GM23338 (cell line): ENCODE measurements around the gene SIRPA. TPM values are rescaled to one million over a fixed set of nuclear protein-coding genes. Genes with fewer than 3 reads are reported as not detected.

ENCODE experiments used
- ATAC-seq: fragments of 200-7000 bp; cut with Tn5 transposase; 3 replicates; pipeline ENCODE4 v1.9.1; 2020
- DNase-seq: peaks from one replicate; pipeline ENCODE4 v3.0.0-alpha.2; 2015; ENCODE audit warnings: low spot score
- H2AFZ ChIP-seq: fragments of 200-600 bp; sonication (generic); 2 replicates; pipeline ENCODE4 v1.8.0; 2016; ENCODE audit warnings: antibody characterized with exemption, mild to moderate bottlenecking, moderate library complexity
- H3F3A ChIP-seq: fragments of 200-600 bp; sonication (generic); replicated peaks from 2 replicates; pipeline ENCODE4 v1.8.0; 2017; ENCODE audit warnings: antibody characterized with exemption, mixed run types, low read depth
- H3K27ac ChIP-seq: fragments of 200-600 bp; sonication (generic); 2 replicates; pipeline ENCODE4 v1.6.1; 2016; ENCODE audit warnings: low read depth
- H3K27me3 ChIP-seq: fragments of 200-600 bp; sonication (generic); 2 replicates; pipeline ENCODE4 v1.8.0; 2016; ENCODE audit warnings: mild to moderate bottlenecking, mixed run types, moderate library complexity; ENCODE audit not compliant: insufficient read depth
- H3K36me3 ChIP-seq: fragments of 200-600 bp; sonication (generic); 2 replicates; pipeline ENCODE4 v1.8.0; 2016; ENCODE audit warnings: mild to moderate bottlenecking; ENCODE audit not compliant: insufficient read depth
- H3K4me1 ChIP-seq: fragments of 200-600 bp; sonication (generic); 2 replicates; pipeline ENCODE4 v1.8.0; 2016; ENCODE audit warnings: mild to moderate bottlenecking, moderate library complexity; ENCODE audit not compliant: insufficient read depth
- H3K4me2 ChIP-seq: fragments of 200-600 bp; sonication (generic); 2 replicates; pipeline ENCODE4 v1.7.1; 2017; ENCODE audit warnings: mixed run types
- H3K4me3 ChIP-seq: fragments of 200-600 bp; sonication (generic); 2 replicates; pipeline ENCODE4 v1.6.1; 2016; ENCODE audit warnings: mixed run types
- H3K79me2 ChIP-seq: fragments of 200-600 bp; sonication (generic); replicated peaks from 2 replicates; pipeline ENCODE4 v1.8.0; 2017; ENCODE audit warnings: mild to moderate bottlenecking; ENCODE audit not compliant: insufficient read depth
- H3K9me2 ChIP-seq: fragments of 200-600 bp; sonication (generic); 2 replicates; pipeline ENCODE4 v1.8.0; 2017; ENCODE audit not compliant: insufficient read depth
- H4K20me1 ChIP-seq: fragments of 200-600 bp; sonication (generic); replicated peaks from 2 replicates; pipeline ENCODE4 v1.8.0; 2017; ENCODE audit warnings: mild to moderate bottlenecking; ENCODE audit not compliant: insufficient read depth
- H3K27ac Mint-ChIP-seq: 2 replicates; pipeline ENCODE4 v1.8.0; 2020; ENCODE audit warnings: inconsistent platforms, mild to moderate bottlenecking, moderate library complexity, mixed read lengths
- H3K27me3 Mint-ChIP-seq: 3 replicates; pipeline ENCODE4 v1.8.0; 2022; ENCODE audit warnings: low read depth, mild to moderate bottlenecking, moderate library complexity, mixed read lengths, inconsistent platforms; ENCODE audit not compliant: insufficient read depth, poor library complexity
- H3K36me3 Mint-ChIP-seq: 3 replicates; pipeline ENCODE4 v1.8.0; 2021; ENCODE audit warnings: low read depth, mild to moderate bottlenecking, inconsistent platforms, moderate library complexity, mixed read lengths
- H3K4me1 Mint-ChIP-seq: 3 replicates; pipeline ENCODE4 v1.8.0; 2020; ENCODE audit warnings: mild to moderate bottlenecking, inconsistent platforms, mixed read lengths
- H3K4me3 Mint-ChIP-seq: 3 replicates; pipeline ENCODE4 v1.8.0; 2021; ENCODE audit warnings: moderate library complexity, mild to moderate bottlenecking, inconsistent platforms, mixed read lengths
- H3K9me3 Mint-ChIP-seq: 3 replicates; pipeline ENCODE4 v1.8.0; 2020; ENCODE audit warnings: moderate library complexity, mild to moderate bottlenecking, inconsistent platforms, mixed read lengths
- CREB1 ChIP-seq: fragments of 250-450 bp; sonication (Bioruptor Pico); IDR thresholded peaks from 2 replicates; pipeline ENCODE4 v1.5.0; 2020; ENCODE audit warnings: low read depth, mild to moderate bottlenecking, moderate library complexity
- CTCF ChIP-seq, 2 experiments: fragments of 200-600 bp in 1 of 2; sonication (generic) in 1 of 2; conservative IDR thresholded peaks; 2 replicates each; pipeline versions ENCODE4 v1.5.1 to v1.6.1; 2016 to 2017; ENCODE audit warnings: antibody characterized with exemption in 2 of 2, low read depth in 2 of 2, mild to moderate bottlenecking in 2 of 2, moderate library complexity in 1 of 2
- ETS1 ChIP-seq: IDR thresholded peaks from 2 replicates; pipeline ENCODE4 v1.6.1; 2016; ENCODE audit warnings: antibody characterized with exemption
- EZH2phosphoT487 ChIP-seq: fragments of 200-600 bp; sonication (generic); IDR thresholded peaks from one replicate; pipeline ENCODE4 v1.8.1; 2018; ENCODE audit warnings: antibody characterized with exemption; ENCODE audit not compliant: unreplicated experiment
- JUNB ChIP-seq: IDR thresholded peaks from one replicate; pipeline ENCODE4 v1.6.1; 2016; ENCODE audit warnings: antibody characterized with exemption; ENCODE audit not compliant: unreplicated experiment
- NANOG ChIP-seq: IDR thresholded peaks from 2 replicates; pipeline ENCODE4 v1.6.1; 2016; ENCODE audit warnings: antibody characterized with exemption, borderline replicate concordance
- POLR2AphosphoS5 ChIP-seq: IDR thresholded peaks from 2 replicates; pipeline ENCODE4 v1.6.1; 2016; ENCODE audit warnings: antibody characterized with exemption, low read depth
- REST ChIP-seq: IDR thresholded peaks from one replicate; pipeline ENCODE4 v1.6.1; 2018; ENCODE audit warnings: antibody characterized with exemption; ENCODE audit not compliant: unreplicated experiment
- STAT1 ChIP-seq: IDR thresholded peaks from one replicate; pipeline ENCODE4 v1.6.1; 2016; ENCODE audit warnings: antibody characterized with exemption; ENCODE audit not compliant: unreplicated experiment
- ZNF462 ChIP-seq: fragments of 250-450 bp; sonication (Bioruptor Pico); IDR thresholded peaks from 2 replicates; pipeline ENCODE4 v1.5.0; 2020; ENCODE audit warnings: mild to moderate bottlenecking, moderate library complexity
- polyA plus RNA-seq: library from polyadenylated mRNA; unstranded; fragments of >200 nt; fragmentation: Nextera tagmentation; extraction: Ambion mirVana; gene quantifications from 2 replicates; pipeline ENCODE4 v1.2.1, GENCODE V29; 2016
- total RNA-seq: library from RNA; depleted of rRNA; stranded (reverse); fragments of >200 nt; shearing (Covaris generic); gene quantifications from 2 replicates; pipeline ENCODE4 v1.2.3, GENCODE V29; 2014

Gene SIRPA
- total and polyA plus RNA-seq, 2 experiments from 2014 or later = 1.2 to 2.9 TPM

- Histone ChIP-seq H4K20me1 (no peaks in the 10 kb centered on the region), H3K27ac (no peak overlapping the region), H3F3A (peaks cover 10% of the 10 kb centered on the region; the same call in 1 of the 2 replicates), H3K4me1 (peaks cover 35% of the 10 kb centered on the region), H3K4me2 (no peak overlapping the region), H3K4me3 (no peak overlapping the region), H3K36me3 (no peaks in the 10 kb centered on the region), H3K27me3 (peaks cover 38% of the 10 kb centered on the region), H2AFZ (no peak overlapping the region), H3K9me2 (no peaks in the 10 kb centered on the region), H3K79me2 (no peaks in the 10 kb centered on the region)
- Mint-ChIP-seq H3K4me3 (no peak overlapping the region; the same call in 2 of the 3 replicates), H3K27me3 (peaks cover 41% of the 10 kb centered on the region), H3K4me1 (peaks cover 46% of the 10 kb centered on the region), H3K9me3 (no peaks in the 10 kb centered on the region), H3K36me3 (no peaks in the 10 kb centered on the region), H3K27ac (no peak overlapping the region)
- no peak for ATAC-seq
- TF ChIP-seq NANOG = no peak
- no peak for TF ChIP-seq ETS1
- no peak for TF ChIP-seq CREB1 (CRISPR knock-in tag)
- no peak for TF ChIP-seq POLR2AphosphoS5
- TF ChIP-seq STAT1 = no peak
- no peak for TF ChIP-seq EZH2phosphoT487
- no peak for TF ChIP-seq CTCF (conservative IDR thresholded peaks at IDR 0.05; ENCODE audit: low read depth in 2 of 2)
- no peak for TF ChIP-seq ZNF462
- no peak for TF ChIP-seq JUNB
- TF ChIP-seq REST = no peak
- no peak for DNase-seq
These were observed 50.5 kb downstream of the SIRPA start for GRCh38 chr20:1945660-1946059.
